Iris pigment epithelial cell (primary cell): ENCODE measurements around the gene RYR2.

ENCODE experiments used
- DNase-seq: peaks from one replicate; pipeline ENCODE4 v3.0.0-alpha.2; 2011; ENCODE audit warnings: low read depth

RYR2 gene

DNA sequence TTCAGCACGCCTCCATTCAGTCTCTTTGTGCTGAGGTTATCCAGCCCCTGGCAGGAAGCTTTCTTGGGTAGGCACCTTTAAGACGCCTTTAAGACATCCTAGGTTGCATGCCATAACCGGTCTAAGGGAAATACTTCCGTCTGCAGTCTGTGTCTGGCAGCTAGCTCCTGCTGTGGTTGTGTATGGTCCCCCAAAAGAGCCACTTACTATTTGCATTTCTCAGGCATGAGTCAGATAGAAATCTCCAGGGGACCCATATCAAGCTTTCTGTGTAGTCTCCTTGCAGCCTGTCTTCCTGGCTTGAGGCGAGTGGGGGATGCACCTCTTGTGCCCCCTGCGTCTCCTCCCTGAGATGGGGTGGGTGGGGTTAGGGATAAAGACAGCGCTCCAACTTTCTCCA lies 10.0 kb upstream of the RYR2 start:
- DNase-seq, result peak; percentile 2

DNA sequence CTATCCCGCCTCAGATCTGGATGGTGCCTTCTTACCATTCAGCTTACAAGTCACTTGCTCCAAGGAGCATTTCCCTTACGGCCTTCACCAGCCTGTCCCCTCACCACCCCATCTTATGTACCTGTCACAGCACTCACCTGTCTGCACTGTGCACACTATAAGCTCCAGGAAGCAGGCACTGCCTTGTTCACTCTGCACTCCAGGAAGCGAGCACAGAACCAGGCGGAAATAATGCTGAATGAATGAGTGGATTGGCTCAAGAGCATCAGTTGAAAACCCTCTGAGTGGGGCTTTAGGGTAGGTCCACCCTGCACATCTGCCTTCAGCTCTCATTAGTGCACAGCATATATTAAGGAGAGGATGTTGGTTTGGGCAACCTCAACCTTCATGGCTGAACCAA lies 8.9 kb upstream of the RYR2 start:
- DNase-seq, result no peak

DNA sequence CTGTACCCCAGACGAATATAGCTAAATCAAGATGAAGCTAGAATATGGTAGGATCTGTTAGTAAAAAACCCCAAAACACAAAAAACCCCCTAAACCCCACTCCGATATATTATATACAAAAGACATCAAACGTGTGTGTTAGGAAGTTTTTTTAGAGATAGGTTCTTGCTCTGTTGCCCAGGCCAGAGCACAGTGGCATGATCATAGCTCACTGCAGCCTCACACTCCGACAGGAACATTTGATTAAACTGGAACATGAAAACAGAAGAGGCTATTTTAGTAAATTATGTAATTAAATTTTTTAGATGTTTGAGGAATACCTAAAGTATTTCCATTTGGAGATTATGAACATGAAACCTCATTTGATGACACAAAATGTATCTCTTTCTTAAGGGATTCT lies 8.2 kb upstream of the RYR2 start:
- no peak for DNase-seq

- no peak for DNase-seq
Observed at GRCh38 chr1:237035759-237036158, 6.2 kb upstream of the RYR2 start.

DNA sequence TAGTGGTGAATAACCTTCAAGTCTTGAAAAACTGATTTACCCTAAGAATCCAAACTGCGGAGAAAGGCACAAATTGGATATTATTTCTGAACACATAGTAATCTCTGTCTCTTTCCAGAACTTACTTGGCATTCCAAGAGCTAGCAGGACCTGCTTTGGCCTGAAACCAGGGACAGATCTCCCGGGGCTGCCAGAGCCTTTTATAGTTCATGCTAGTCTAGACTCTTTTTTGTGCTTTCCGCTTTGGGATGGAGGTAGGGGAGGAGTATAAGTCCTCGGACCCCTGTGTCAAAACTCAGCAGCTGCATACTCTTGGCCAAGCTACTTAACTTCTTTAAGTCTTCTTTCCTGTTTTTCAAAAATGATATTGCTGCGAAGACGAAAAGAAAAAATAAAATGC lies 3.8 kb upstream of the RYR2 start:
- DNase-seq, result no peak

DNA sequence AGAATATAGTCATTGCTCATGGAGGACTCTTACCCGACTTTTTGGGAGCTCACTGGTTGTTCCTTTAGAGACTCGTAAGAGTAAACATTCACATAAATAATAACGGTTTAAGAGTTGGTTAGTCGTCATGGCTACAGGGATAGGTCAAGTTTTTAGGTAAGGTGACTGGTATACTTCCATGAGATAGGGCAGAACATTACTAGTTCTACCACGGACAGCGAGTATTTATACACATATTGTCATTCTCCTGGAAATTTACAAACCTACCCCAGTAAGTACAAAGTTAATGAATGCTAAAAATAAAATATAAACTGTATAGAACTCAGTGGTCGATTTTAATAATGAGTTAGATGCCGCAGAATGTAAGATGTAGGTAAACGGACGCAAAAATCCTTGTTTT lies 1.2 kb upstream of the RYR2 start:
- DNase-seq, result no peak

DNA sequence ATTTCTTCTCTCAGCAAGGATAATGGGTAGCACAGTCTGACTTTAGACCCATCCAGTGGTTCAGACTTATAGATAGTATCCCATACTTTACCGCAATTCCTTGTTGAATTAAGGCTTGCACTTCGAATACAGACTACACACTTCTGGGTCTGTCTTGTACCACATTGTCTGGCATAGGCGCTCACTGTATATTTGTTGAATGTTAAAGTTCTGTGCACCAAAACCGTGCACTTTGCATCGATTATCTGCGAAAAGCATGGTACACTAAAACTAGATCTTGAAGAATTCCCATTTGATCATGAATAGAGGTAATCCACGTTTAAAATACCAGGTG lies 556 bp upstream of the RYR2 start:
- DNase-seq, result no peak

DNA sequence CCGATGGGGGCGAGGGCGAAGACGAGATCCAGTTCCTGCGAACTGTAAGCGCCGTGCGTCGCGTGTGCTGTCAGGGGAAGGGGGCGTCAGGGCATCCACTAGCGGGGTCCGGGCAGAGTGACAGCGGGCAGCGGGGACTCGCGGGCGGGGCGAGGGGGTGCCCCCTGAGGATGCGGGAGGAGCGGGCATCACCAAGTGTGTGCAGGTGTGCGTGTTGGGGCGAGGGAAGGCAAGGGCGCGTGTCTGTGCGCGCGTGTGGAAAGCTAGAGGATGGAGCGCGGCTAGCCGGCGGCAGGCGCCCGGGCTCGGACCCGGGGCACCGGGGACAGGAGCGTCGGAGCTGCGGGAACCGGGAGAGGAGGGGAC lies 525 bp downstream of the RYR2 start:
- DNase-seq, result peak; percentile 5

DNA sequence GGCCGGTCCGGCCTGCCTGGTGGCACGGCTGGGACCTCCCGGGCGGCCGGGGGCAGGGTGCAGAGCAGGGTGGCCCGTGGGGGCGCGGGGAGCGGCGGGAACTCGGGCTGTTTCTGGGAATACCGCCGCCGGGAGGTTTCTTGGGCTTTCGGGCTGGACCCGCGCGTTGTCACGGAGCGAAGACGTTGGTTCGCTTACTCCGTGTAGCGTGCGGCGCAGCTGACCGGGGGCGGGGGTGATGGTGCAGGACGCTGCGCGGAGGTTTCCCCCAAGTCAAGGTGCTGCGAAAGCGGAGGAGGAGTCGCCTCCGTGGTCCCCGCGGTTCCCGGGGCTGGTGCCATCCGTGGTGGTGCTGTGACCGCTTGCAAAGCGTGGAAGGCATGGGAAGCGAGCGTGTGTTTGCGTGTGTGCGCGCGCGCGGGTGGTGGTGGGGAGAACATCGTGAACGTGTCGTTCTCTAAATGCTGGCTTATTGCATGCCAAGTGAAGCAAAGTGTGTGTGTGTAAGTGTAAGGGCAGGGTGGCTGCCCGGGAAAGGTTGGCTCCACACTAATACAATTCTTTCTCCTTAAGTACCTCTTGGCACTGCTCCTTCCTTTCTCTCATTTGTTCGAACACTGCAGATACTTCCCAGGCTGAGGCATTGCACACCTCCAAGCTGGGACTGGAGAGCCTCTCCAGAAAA lies 1.1 kb downstream of the RYR2 start:
- DNase-seq, result peak; percentile 5

- no peak for DNase-seq
Observed at GRCh38 chr1:237043846-237044636, 2.1 kb downstream of the RYR2 start.

DNA sequence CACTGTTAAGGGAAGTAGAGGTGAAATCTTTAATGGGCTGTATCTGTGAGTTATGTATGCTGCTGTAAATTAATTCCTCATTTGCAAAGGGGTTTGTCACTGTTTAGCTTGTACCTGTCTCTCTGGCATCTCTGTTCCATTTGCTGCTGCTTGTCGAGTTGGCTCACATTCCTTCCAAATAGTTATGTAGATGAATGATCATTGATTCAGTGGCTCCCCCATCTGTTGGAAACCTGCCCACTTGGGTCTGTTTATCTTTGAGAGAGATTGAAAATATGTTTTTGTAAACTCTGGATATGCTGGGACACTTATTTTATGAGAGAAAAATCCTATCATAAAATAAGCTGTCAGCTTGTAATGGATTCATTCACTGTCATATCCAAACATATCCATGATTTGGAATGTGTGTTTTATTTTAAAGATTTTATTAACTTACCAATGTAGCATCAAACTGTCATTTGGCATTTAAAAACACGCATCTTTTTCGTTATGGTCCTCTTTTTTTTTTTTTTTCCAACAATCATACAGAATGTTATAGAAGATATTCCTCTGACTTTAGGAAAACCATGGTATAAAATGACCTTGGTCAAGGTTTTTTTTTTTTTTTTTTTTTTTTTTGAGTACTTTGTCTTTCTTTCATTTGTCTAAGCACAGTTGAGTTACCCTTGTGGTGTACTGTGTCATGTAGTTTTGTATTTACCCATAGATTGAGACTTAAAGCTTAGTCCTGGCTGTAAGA lies 3.5 kb downstream of the RYR2 start:
- no peak for DNase-seq

GRCh38 chr1:237048803-237049202 lies 6.8 kb downstream of the RYR2 start:
- DNase-seq, result no peak

- no peak for DNase-seq
Observed at GRCh38 chr1:237050185-237050584, 8.2 kb downstream of the RYR2 start.

GRCh38 chr1:237050915-237051314 lies 8.9 kb downstream of the RYR2 start:
- DNase-seq, result no peak

- no peak for DNase-seq
Observed at GRCh38 chr1:237054313-237054712, 12.3 kb downstream of the RYR2 start.

GRCh38 chr1:237058470-237058869 lies 16.5 kb downstream of the RYR2 start:
- DNase-seq, result no peak

GRCh38 chr1:237059244-237059643 lies 17.3 kb downstream of the RYR2 start:
- DNase-seq, result no peak

- DNase-seq, result no peak
Observed at GRCh38 chr1:237062976-237063375, 21.0 kb downstream of the RYR2 start.

DNA sequence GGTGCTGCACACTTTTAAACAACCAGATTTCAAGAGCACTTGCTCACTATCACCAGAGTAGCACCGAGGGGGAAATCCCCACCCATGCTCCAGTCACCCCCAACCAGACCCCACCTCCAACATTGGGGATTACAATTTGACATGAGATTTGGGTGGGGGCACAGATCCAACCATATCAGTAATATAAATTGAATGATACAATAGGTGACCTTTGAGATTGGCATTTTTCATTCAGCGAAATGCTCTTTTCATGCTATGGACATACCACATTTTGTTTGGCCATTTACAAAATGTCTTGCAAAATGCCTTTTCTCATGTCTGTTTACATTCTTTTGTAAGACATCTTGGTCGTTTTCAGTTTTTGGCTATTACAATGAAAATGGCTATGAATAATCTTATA lies 23.9 kb downstream of the RYR2 start:
- DNase-seq, result no peak

DNA sequence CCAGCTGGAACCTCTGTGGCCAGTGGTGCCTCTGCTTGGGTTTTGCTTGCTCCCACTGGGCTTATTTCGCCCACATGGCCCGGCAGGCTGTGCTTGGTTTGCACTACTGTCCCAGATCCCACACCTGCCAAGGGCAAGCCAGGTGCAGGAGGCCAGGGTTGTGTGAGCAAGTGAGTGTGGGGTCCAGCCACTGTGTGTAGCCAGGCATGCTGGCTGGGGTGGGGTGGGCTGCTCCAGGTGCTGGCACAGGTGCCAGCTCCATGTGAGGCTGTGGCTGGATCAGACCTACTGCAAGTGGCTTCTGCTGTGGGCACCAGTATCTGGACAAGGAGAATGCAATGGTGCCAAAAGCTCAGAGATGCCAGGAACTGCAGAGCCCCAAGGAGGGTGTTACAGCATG lies 28.5 kb downstream of the RYR2 start:
- no peak for DNase-seq

DNA sequence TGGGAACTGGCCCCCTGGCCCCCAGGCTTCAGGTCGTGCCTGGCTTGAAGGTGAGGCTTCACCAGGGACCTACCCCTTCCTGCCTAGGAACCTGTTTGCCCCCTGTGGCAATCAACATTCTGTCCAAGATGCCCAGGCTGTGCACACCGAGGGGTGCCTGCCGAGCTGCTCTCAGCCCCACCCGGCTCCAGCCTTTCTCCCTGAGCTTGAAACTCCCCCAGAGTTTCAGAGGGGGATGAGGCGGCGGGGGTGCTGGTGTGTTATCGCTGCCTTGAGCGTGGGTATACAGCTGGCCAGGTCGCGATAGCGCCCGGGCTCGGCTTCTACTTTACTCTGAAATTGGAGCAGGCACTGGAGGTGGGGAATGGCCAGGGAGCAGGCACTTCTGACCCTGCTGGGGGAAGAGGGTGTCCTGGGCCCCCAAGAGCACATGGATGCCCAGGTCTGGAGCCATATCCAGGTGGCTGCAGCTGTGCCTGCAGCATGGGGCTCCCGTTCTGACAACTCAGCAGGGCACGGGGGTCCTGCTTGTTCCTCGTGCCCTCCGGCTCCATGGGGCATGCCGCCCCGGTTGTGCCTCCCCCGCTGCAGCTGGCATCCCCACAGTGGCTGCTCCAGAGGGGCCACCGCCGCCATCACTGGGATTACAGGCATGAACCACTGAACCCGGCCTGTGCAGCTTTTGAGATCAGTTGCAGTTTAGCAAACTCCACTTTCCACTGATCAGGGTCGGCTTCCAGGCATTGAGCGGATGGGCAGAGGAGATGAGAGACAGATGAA lies 29.8 kb downstream of the RYR2 start:
- DNase-seq, result no peak

DNA sequence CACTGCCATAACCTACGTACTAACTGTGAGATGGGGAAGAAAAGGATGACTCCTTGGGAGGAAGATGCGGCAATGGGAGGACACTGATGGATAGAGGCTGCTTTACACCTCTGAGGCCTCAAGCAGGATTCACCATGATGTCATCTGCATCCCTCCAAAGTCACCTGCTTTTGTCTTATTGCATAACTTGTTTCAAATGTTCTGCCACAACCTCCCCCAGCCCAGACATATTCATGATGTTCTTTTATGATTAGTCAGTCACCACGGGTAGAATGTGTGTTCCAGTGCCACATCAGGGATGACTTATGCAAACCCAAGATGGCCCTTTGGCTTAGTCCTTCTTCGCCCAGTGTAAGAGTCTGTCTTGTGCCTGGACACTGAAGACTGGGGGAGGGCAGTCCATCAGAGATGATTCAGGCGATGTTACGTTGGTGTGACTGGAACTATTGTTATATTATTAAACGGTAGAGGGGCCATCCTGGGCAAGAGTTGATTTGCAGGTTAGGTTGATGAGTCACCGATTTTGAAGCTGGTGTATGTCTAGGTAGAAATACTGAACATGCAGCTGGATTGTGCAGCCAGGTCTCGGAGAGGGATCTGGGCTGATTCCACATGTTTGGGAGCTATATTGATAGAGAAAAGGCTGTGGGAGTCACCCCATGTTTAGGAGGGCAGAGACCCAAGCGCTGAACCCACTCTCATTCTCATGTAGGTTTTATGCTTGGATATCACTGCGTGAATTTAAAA lies 32.6 kb downstream of the RYR2 start:
- no peak for DNase-seq
